Mesenchymal stem cell (in vitro differentiated cells and primary cell): ENCODE data around the gene POU6F1. TPM values are rescaled to one million over a fixed set of nuclear protein-coding genes. Genes with fewer than 3 reads are reported as not detected.

Experiments used
- DNase-seq: peaks from one replicate; pipeline ENCODE4 v3.0.0-alpha.2; 2013
- H2AFZ ChIP-seq: one replicate; pipeline ENCODE4 v1.6.1; 2013; ENCODE audit warnings: low read depth, mild to moderate bottlenecking, control low read depth, inconsistent platforms, low read length, moderate library complexity
- H2AK5ac ChIP-seq: 2 replicates; pipeline ENCODE4 v1.6.1; 2013; ENCODE audit warnings: low read length, moderate library complexity, mild to moderate bottlenecking, inconsistent platforms; ENCODE audit not compliant: severe bottlenecking
- H2BK120ac ChIP-seq: one replicate; pipeline ENCODE4 v1.6.1; 2013; ENCODE audit warnings: low read depth, mild to moderate bottlenecking, inconsistent platforms, low read length, moderate library complexity
- H2BK12ac ChIP-seq, 2 experiments: one replicate each; pipeline ENCODE4 v1.6.1; 2013; ENCODE audit warnings: inconsistent platforms in 2 of 2, low read length in 2 of 2, mild to moderate bottlenecking in 2 of 2, moderate library complexity in 2 of 2, control low read depth in 1 of 2
- H2BK15ac ChIP-seq: one replicate; pipeline ENCODE4 v1.6.1; 2013; ENCODE audit warnings: mild to moderate bottlenecking, low read depth, inconsistent platforms; ENCODE audit not compliant: poor library complexity, severe bottlenecking
- H2BK5ac ChIP-seq: 2 replicates; pipeline ENCODE4 v1.6.1; 2013; ENCODE audit warnings: low read depth, mild to moderate bottlenecking, low read length, control low read depth, inconsistent platforms; ENCODE audit not compliant: poor library complexity, severe bottlenecking
- H3K14ac ChIP-seq, 2 experiments: one replicate each; pipeline ENCODE4 v1.6.1; 2013; ENCODE audit warnings: inconsistent platforms in 2 of 2, low read length in 2 of 2, control low read depth in 1 of 2, mild to moderate bottlenecking in 1 of 2, moderate library complexity in 1 of 2
- H3K18ac ChIP-seq, 2 experiments: one replicate each; pipeline ENCODE4 v1.6.1; 2013; ENCODE audit warnings: inconsistent platforms in 2 of 2, low read length in 2 of 2, control low read depth in 1 of 2, low read depth in 1 of 2, mild to moderate bottlenecking in 1 of 2
- H3K23ac ChIP-seq, 2 experiments: one replicate each; pipeline ENCODE4 v1.6.1; 2013; ENCODE audit warnings: inconsistent platforms in 2 of 2, low read length in 2 of 2, mild to moderate bottlenecking in 2 of 2, moderate library complexity in 2 of 2, control low read depth in 1 of 2
- H3K27ac ChIP-seq: 2 replicates; pipeline ENCODE4 v1.5.1; 2013; ENCODE audit warnings: mild to moderate bottlenecking, moderate library complexity, low read length, control low read depth, inconsistent platforms; ENCODE audit not compliant: poor library complexity, severe bottlenecking
- H3K27me3 ChIP-seq, 2 experiments: 2 replicates each; pipeline versions ENCODE4 v1.6.1 to v1.7.0; 2013; ENCODE audit warnings: low read length in 2 of 2, mild to moderate bottlenecking in 2 of 2, moderate library complexity in 2 of 2, control low read depth in 1 of 2, inconsistent platforms in 1 of 2; ENCODE audit not compliant: control insufficient read depth in 1 of 2, insufficient read depth in 1 of 2
- H3K36me3 ChIP-seq, 2 experiments: 2 replicates each; pipeline versions ENCODE4 v1.6.1 to v1.7.0; 2013; ENCODE audit warnings: low read length in 2 of 2, control low read depth in 1 of 2, inconsistent platforms in 1 of 2, low read depth in 1 of 2, mild to moderate bottlenecking in 1 of 2; ENCODE audit not compliant: insufficient read depth in 2 of 2, control insufficient read depth in 1 of 2
- H3K4ac ChIP-seq, 2 experiments: one replicate each; pipeline ENCODE4 v1.6.1; 2013; ENCODE audit warnings: inconsistent platforms in 2 of 2, low read length in 2 of 2, mild to moderate bottlenecking in 2 of 2, moderate library complexity in 2 of 2, control low read depth in 1 of 2, low read depth in 1 of 2
- H3K4me1 ChIP-seq: 2 replicates; pipeline ENCODE4 v1.6.1; 2013; ENCODE audit warnings: low read depth, low read length, control low read depth; ENCODE audit not compliant: control insufficient read depth, insufficient read depth
- H3K4me2 ChIP-seq: 2 replicates; pipeline ENCODE4 v1.6.1; 2013; ENCODE audit warnings: low read length, mild to moderate bottlenecking, inconsistent platforms; ENCODE audit not compliant: poor library complexity, severe bottlenecking
- H3K4me3 ChIP-seq, 2 experiments: 2 replicates each; pipeline versions ENCODE4 v1.5.1 to v1.7.0; 2013; ENCODE audit warnings: low read length in 2 of 2, mild to moderate bottlenecking in 2 of 2, control low read depth in 1 of 2, low read depth in 1 of 2; ENCODE audit not compliant: insufficient read depth in 1 of 2
- H3K79me1 ChIP-seq: replicated peaks from 2 replicates; pipeline ENCODE4 v1.6.1; 2013; ENCODE audit warnings: mild to moderate bottlenecking, control low read depth, low read length, inconsistent platforms; ENCODE audit not compliant: poor library complexity, severe bottlenecking
- H3K9ac ChIP-seq: 2 replicates; pipeline ENCODE4 v1.7.0; 2013; ENCODE audit warnings: mild to moderate bottlenecking, low read length, moderate library complexity
- H3K9me3 ChIP-seq: 2 replicates; pipeline ENCODE4 v1.7.0; 2013; ENCODE audit warnings: mild to moderate bottlenecking, low read length; ENCODE audit not compliant: control insufficient read depth
- H4K8ac ChIP-seq: one replicate; pipeline ENCODE4 v1.6.1; 2013; ENCODE audit warnings: inconsistent platforms, mild to moderate bottlenecking, low read length, moderate library complexity
- H4K91ac ChIP-seq: one replicate; pipeline ENCODE4 v1.6.1; 2013; ENCODE audit warnings: mild to moderate bottlenecking, low read length, inconsistent platforms
- WGBS: methylation state at CpG from one replicate; pipeline ENCODE4 v1.1.7; 2013; ENCODE audit warnings: mixed read lengths; 5-methylcytosine and 5-hydroxymethylcytosine counted together
- polyA plus RNA-seq, 2 experiments: library from polyadenylated mRNA; stranded (reverse); fragments of 200-250 nt; gene quantifications; one replicate each; pipeline ENCODE4 v1.2.3, GENCODE V29; 2013

Gene POU6F1
- polyA plus RNA-seq (2013, experiment 1 of 2), result 7.4 TPM
- 8.8 TPM for polyA plus RNA-seq (2013, experiment 2 of 2)

- Histone ChIP-seq H4K8ac (peak within 1 kb of the TSS; percentile 95), H3K4ac (peak within 1 kb of the TSS; percentile 73 to 94), H3K27me3 (no peaks in the 10 kb centered on the region), H3K4me1 (peaks cover 7% of the 10 kb centered on the region), H2BK15ac (peak within 1 kb of the TSS; percentile 53), H3K23ac (peak within 1 kb of the TSS in 1 of 2 experiments; percentile 59), H2AK5ac (peak within 1 kb of the TSS; percentile 64), H2AFZ (peak within 1 kb of the TSS; percentile 60), H3K9ac (peak within 1 kb of the TSS; percentile 95), H4K91ac (peak within 1 kb of the TSS; percentile 85), H3K27ac (no peak within 1 kb of the TSS), H3K18ac (peak within 1 kb of the TSS; percentile 87 to 94), H2BK120ac (peak within 1 kb of the TSS; percentile 98), H3K9me3 (no peaks in the 10 kb centered on the region), H3K14ac (peak within 1 kb of the TSS; percentile 56 to 92), H3K36me3 (no peaks in the 10 kb centered on the region), H2BK12ac (peak within 1 kb of the TSS in 1 of 2 experiments; percentile 71), H2BK5ac (peak within 1 kb of the TSS; percentile 51), H3K79me1 (no peaks in the 10 kb centered on the region), H3K4me3 (peak within 1 kb of the TSS; percentile 77 to 92), H3K4me2 (peak within 1 kb of the TSS; percentile 86)
- 6% methylated on average over 34 of the region's 35 CpGs for WGBS
- DNase-seq, result peak; percentile 90
These were observed at the start of gene POU6F1 for GRCh38 chr12:51217968-51218606. TSS of gene POU6F1 (minus strand) at chr12:51218062. CDS start at chr12:51206836, 11,226 bp downstream.

- no peak for DNase-seq
- Histone ChIP-seq H3K14ac (no peak overlapping the region), H3K79me1 (peaks cover 10% of the 10 kb centered on the region), H4K91ac (no peak overlapping the region), H2AK5ac (no peak overlapping the region), H3K23ac (no peak overlapping the region), H2BK120ac (no peak overlapping the region), H3K4me2 (no peak overlapping the region), H2BK15ac (no peak overlapping the region), H2BK5ac (no peak overlapping the region), H3K4me3 (no peak overlapping the region), H3K18ac (no peak overlapping the region), H3K27ac (no peak overlapping the region), H4K8ac (no peak overlapping the region), H3K9me3 (no peaks in the 10 kb centered on the region), H3K36me3 (peaks cover 0 to 2% of the 10 kb centered on the region in 2 experiments), H3K9ac (no peak overlapping the region), H2BK12ac (no peak overlapping the region), H3K4ac (no peak overlapping the region), H3K27me3 (no peaks in the 10 kb centered on the region), H2AFZ (no peak overlapping the region), H3K4me1 (peaks cover 3% of the 10 kb centered on the region)
These were observed 47.2 kb upstream of the POU6F1 start for GRCh38 chr12:51265024-51265423.

GRCh38 chr12:51264297-51264696 lies 46.4 kb upstream of the POU6F1 start:
- no peak overlapping the region for H3K4me2 ChIP-seq
- no peak overlapping the region for H2BK5ac ChIP-seq
- no peaks in the 10 kb centered on the region for H3K9me3 ChIP-seq
- H4K91ac ChIP-seq, result no peak overlapping the region
- no peak overlapping the region for H2BK12ac ChIP-seq
- H3K18ac ChIP-seq, result no peak overlapping the region
- no peak for DNase-seq
- no peak overlapping the region for H3K23ac ChIP-seq
- H2BK120ac ChIP-seq, result no peak overlapping the region
- no peak overlapping the region for H3K27ac ChIP-seq
- H3K4me1 ChIP-seq, result no peaks in the 10 kb centered on the region
- no peak overlapping the region for H2AK5ac ChIP-seq
- peaks cover 10% of the 10 kb centered on the region for H3K79me1 ChIP-seq
- no peak overlapping the region for H2AFZ ChIP-seq
- H3K4ac ChIP-seq, result no peak overlapping the region
- H2BK15ac ChIP-seq, result no peak overlapping the region
- H3K9ac ChIP-seq, result no peak overlapping the region
- H3K14ac ChIP-seq, result no peak overlapping the region
- H4K8ac ChIP-seq, result no peak overlapping the region
- H3K4me3 ChIP-seq, result no peak overlapping the region
- H3K27me3 ChIP-seq, result no peaks in the 10 kb centered on the region
- WGBS, result 100% methylated on average over 1 of the region's 5 CpGs
- H3K36me3 ChIP-seq, result peaks cover 0 to 2% of the 10 kb centered on the region in 2 experiments

GRCh38 chr12:51263341-51263740 lies 45.5 kb upstream of the POU6F1 start:
- Histone ChIP-seq H3K4me1 (no peaks in the 10 kb centered on the region), H2AFZ (no peak overlapping the region), H3K36me3 (peaks cover 0 to 2% of the 10 kb centered on the region in 2 experiments), H3K4ac (no peak overlapping the region), H3K4me2 (no peak overlapping the region), H3K9me3 (no peaks in the 10 kb centered on the region), H4K91ac (no peak overlapping the region), H2BK15ac (no peak overlapping the region), H3K9ac (no peak overlapping the region), H2AK5ac (no peak overlapping the region), H2BK120ac (no peak overlapping the region), H4K8ac (no peak overlapping the region), H3K79me1 (peaks cover 12% of the 10 kb centered on the region), H3K27me3 (no peaks in the 10 kb centered on the region), H3K23ac (no peak overlapping the region), H3K14ac (no peak overlapping the region), H3K18ac (no peak overlapping the region), H2BK12ac (peak overlapping the region in 1 of 2 experiments; percentile 77), H2BK5ac (no peak overlapping the region), H3K4me3 (no peak overlapping the region), H3K27ac (no peak overlapping the region)
- DNase-seq, result no peak
- WGBS, result 99% methylated on average over 3 of the region's 3 CpGs
